ENCODE measurements around the gene AQP9.
"Not testable (repeated sequence)": the region's sequence is repeated elsewhere in the genome, so short reads cannot be mapped to it uniquely, and the experiment has no call there.

Gene AQP9

GRCh38 chr15:58185439-58185838 lies 47.3 kb downstream of the AQP9 start:
- Histone ChIP-seq H3K9me3 (ENCODE audit: low read length) (no peaks in the 10 kb centered on the region), H3K36me3 (ENCODE audit: insufficient read depth, low read length) (no peaks in the 10 kb centered on the region), H3K4me1 (ENCODE audit: insufficient read depth, low read length) (no peaks in the 10 kb centered on the region), H3K27ac (ENCODE audit: low read depth, low read length) (no peak overlapping the region), H3K27me3 (ENCODE audit: control insufficient read depth in 1 of 2, insufficient read depth in 2 of 2, low read length in 2 of 2) (no peaks in the 10 kb centered on the region), H3K4me3 (ENCODE audit: low read depth in 1 of 2, low read length in 2 of 2) (no peak overlapping the region), H3K9ac (ENCODE audit: low read length) (no peak overlapping the region)

- no peak overlapping the region for H3K27ac ChIP-seq (ENCODE audit: low read depth, low read length)
These were observed 51.1 kb downstream of the AQP9 start for GRCh38 chr15:58189148-58189811.

GRCh38 chr15:58190419-58190818 lies 52.2 kb downstream of the AQP9 start:
- H3K27me3 ChIP-seq (ENCODE audit: control insufficient read depth in 1 of 2, insufficient read depth in 2 of 2, low read length in 2 of 2): no peaks in the 10 kb centered on the region
- no peak overlapping the region for H3K4me3 ChIP-seq (ENCODE audit: low read depth in 1 of 2, low read length in 2 of 2)
- no peaks in the 10 kb centered on the region for H3K4me1 ChIP-seq (ENCODE audit: insufficient read depth, low read length)
- H3K36me3 ChIP-seq (ENCODE audit: insufficient read depth, low read length): no peaks in the 10 kb centered on the region
- H3K27ac ChIP-seq (ENCODE audit: low read depth, low read length): no peak overlapping the region
- H3K9me3 ChIP-seq (ENCODE audit: low read length): no peaks in the 10 kb centered on the region
- no peak overlapping the region for H3K9ac ChIP-seq (ENCODE audit: low read length)

More at GRCh38 chr15:58189148-58189811, 51.1 kb downstream of the AQP9 start:
- no peak overlapping the region for H3K9ac ChIP-seq (ENCODE audit: low read length)
- no peaks in the 10 kb centered on the region for H3K9me3 ChIP-seq (ENCODE audit: low read length)
- H3K4me3 ChIP-seq (ENCODE audit: low read depth in 1 of 2, low read length in 2 of 2): no peak overlapping the region
- no peaks in the 10 kb centered on the region for H3K4me1 ChIP-seq (ENCODE audit: insufficient read depth, low read length)
- H3K36me3 ChIP-seq (ENCODE audit: insufficient read depth, low read length): no peaks in the 10 kb centered on the region
- H3K27me3 ChIP-seq (ENCODE audit: control insufficient read depth in 1 of 2, insufficient read depth in 2 of 2, low read length in 2 of 2): no peaks in the 10 kb centered on the region

- H3K9me3 ChIP-seq (ENCODE audit: low read length); H3K4me1 ChIP-seq (ENCODE audit: insufficient read depth, low read length); H3K9ac ChIP-seq (ENCODE audit: low read length); H3K4me3 ChIP-seq (ENCODE audit: low read depth in 1 of 2, low read length in 2 of 2); H3K36me3 ChIP-seq (ENCODE audit: insufficient read depth, low read length); H3K27me3 ChIP-seq (ENCODE audit: control insufficient read depth in 1 of 2, insufficient read depth in 2 of 2, low read length in 2 of 2); H3K27ac ChIP-seq (ENCODE audit: low read depth, low read length): not testable (repeated sequence)
These were observed 55.5 kb downstream of the AQP9 start for GRCh38 chr15:58193636-58194035.

GRCh38 chr15:58200739-58201138 lies 62.6 kb downstream of the AQP9 start:
- no peak overlapping the region for H3K4me3 ChIP-seq (ENCODE audit: low read depth in 1 of 2, low read length in 2 of 2)
- H3K27ac ChIP-seq (ENCODE audit: low read depth, low read length): no peak overlapping the region
- no peak overlapping the region for H3K9ac ChIP-seq (ENCODE audit: low read length)
- no peaks in the 10 kb centered on the region for H3K9me3 ChIP-seq (ENCODE audit: low read length)
- no peaks in the 10 kb centered on the region for H3K36me3 ChIP-seq (ENCODE audit: insufficient read depth, low read length)
- no peaks in the 10 kb centered on the region for H3K4me1 ChIP-seq (ENCODE audit: insufficient read depth, low read length)
- no peaks in the 10 kb centered on the region for H3K27me3 ChIP-seq (ENCODE audit: control insufficient read depth in 1 of 2, insufficient read depth in 2 of 2, low read length in 2 of 2)

- Histone ChIP-seq H3K9ac (ENCODE audit: low read length) (no peak overlapping the region), H3K27ac (ENCODE audit: low read depth, low read length) (no peak overlapping the region), H3K9me3 (ENCODE audit: low read length) (no peaks in the 10 kb centered on the region), H3K4me1 (ENCODE audit: insufficient read depth, low read length) (no peaks in the 10 kb centered on the region), H3K36me3 (ENCODE audit: insufficient read depth, low read length) (no peaks in the 10 kb centered on the region), H3K27me3 (ENCODE audit: control insufficient read depth in 1 of 2, insufficient read depth in 2 of 2, low read length in 2 of 2) (no peaks in the 10 kb centered on the region), H3K4me3 (ENCODE audit: low read depth in 1 of 2, low read length in 2 of 2) (no peak overlapping the region)
These were observed 63.3 kb downstream of the AQP9 start for GRCh38 chr15:58201516-58201915.

GRCh38 chr15:58203537-58203936 lies 65.4 kb downstream of the AQP9 start:
- no peaks in the 10 kb centered on the region for H3K4me1 ChIP-seq (ENCODE audit: insufficient read depth, low read length)
- H3K27me3 ChIP-seq (ENCODE audit: control insufficient read depth in 1 of 2, insufficient read depth in 2 of 2, low read length in 2 of 2): no peaks in the 10 kb centered on the region
- no peaks in the 10 kb centered on the region for H3K9me3 ChIP-seq (ENCODE audit: low read length)
- no peak overlapping the region for H3K4me3 ChIP-seq (ENCODE audit: low read depth in 1 of 2, low read length in 2 of 2)
- H3K27ac ChIP-seq (ENCODE audit: low read depth, low read length): no peak overlapping the region
- no peaks in the 10 kb centered on the region for H3K36me3 ChIP-seq (ENCODE audit: insufficient read depth, low read length)
- no peak overlapping the region for H3K9ac ChIP-seq (ENCODE audit: low read length)

- H3K4me3 ChIP-seq (ENCODE audit: low read depth in 1 of 2, low read length in 2 of 2): no peak overlapping the region
- H3K27ac ChIP-seq (ENCODE audit: low read depth, low read length): no peak overlapping the region
- H3K27me3 ChIP-seq (ENCODE audit: control insufficient read depth in 1 of 2, insufficient read depth in 2 of 2, low read length in 2 of 2): no peaks in the 10 kb centered on the region
- no peak overlapping the region for H3K9ac ChIP-seq (ENCODE audit: low read length)
- H3K9me3 ChIP-seq (ENCODE audit: low read length): no peaks in the 10 kb centered on the region
- no peaks in the 10 kb centered on the region for H3K36me3 ChIP-seq (ENCODE audit: insufficient read depth, low read length)
- H3K4me1 ChIP-seq (ENCODE audit: insufficient read depth, low read length): no peaks in the 10 kb centered on the region
These were observed 68.0 kb downstream of the AQP9 start for GRCh38 chr15:58206151-58206550.

GRCh38 chr15:58208217-58208616 lies 70.0 kb downstream of the AQP9 start:
- not testable (repeated sequence) for H3K4me1 ChIP-seq (ENCODE audit: insufficient read depth, low read length); H3K9me3 ChIP-seq (ENCODE audit: low read length); H3K36me3 ChIP-seq (ENCODE audit: insufficient read depth, low read length); H3K27ac ChIP-seq (ENCODE audit: low read depth, low read length); H3K4me3 ChIP-seq (ENCODE audit: low read depth in 1 of 2, low read length in 2 of 2); H3K27me3 ChIP-seq (ENCODE audit: control insufficient read depth in 1 of 2, insufficient read depth in 2 of 2, low read length in 2 of 2); H3K9ac ChIP-seq (ENCODE audit: low read length)

- H3K9ac ChIP-seq (ENCODE audit: low read length); H3K27ac ChIP-seq (ENCODE audit: low read depth, low read length); H3K27me3 ChIP-seq (ENCODE audit: control insufficient read depth in 1 of 2, insufficient read depth in 2 of 2, low read length in 2 of 2); H3K4me1 ChIP-seq (ENCODE audit: insufficient read depth, low read length); H3K36me3 ChIP-seq (ENCODE audit: insufficient read depth, low read length); H3K4me3 ChIP-seq (ENCODE audit: low read depth in 1 of 2, low read length in 2 of 2); H3K9me3 ChIP-seq (ENCODE audit: low read length): not testable (repeated sequence)
These were observed 70.9 kb downstream of the AQP9 start for GRCh38 chr15:58209007-58209481.

GRCh38 chr15:58210031-58210430 lies 71.8 kb downstream of the AQP9 start:
- H3K9ac ChIP-seq (ENCODE audit: low read length); H3K4me3 ChIP-seq (ENCODE audit: low read depth in 1 of 2, low read length in 2 of 2); H3K9me3 ChIP-seq (ENCODE audit: low read length); H3K27me3 ChIP-seq (ENCODE audit: control insufficient read depth in 1 of 2, insufficient read depth in 2 of 2, low read length in 2 of 2); H3K27ac ChIP-seq (ENCODE audit: low read depth, low read length); H3K36me3 ChIP-seq (ENCODE audit: insufficient read depth, low read length); H3K4me1 ChIP-seq (ENCODE audit: insufficient read depth, low read length): not testable (repeated sequence)

GRCh38 chr15:58212909-58213526 lies 74.8 kb downstream of the AQP9 start:
- H3K27me3 ChIP-seq (ENCODE audit: control insufficient read depth in 1 of 2, insufficient read depth in 2 of 2, low read length in 2 of 2): no peaks in the 10 kb centered on the region
- no peak overlapping the region for H3K4me3 ChIP-seq (ENCODE audit: low read depth in 1 of 2, low read length in 2 of 2)
- H3K9ac ChIP-seq (ENCODE audit: low read length): no peak overlapping the region
- H3K9me3 ChIP-seq (ENCODE audit: low read length): no peaks in the 10 kb centered on the region
- no peaks in the 10 kb centered on the region for H3K4me1 ChIP-seq (ENCODE audit: insufficient read depth, low read length)
- no peaks in the 10 kb centered on the region for H3K36me3 ChIP-seq (ENCODE audit: insufficient read depth, low read length)
- no peak overlapping the region for H3K27ac ChIP-seq (ENCODE audit: low read depth, low read length)
